ENCODE results near the gene ASPSCR1.

- no peak for TF ChIP-seq POLR2A (IDR thresholded peaks at IDR 0.05)
- TF ChIP-seq CTCF (IDR thresholded peaks at IDR 0.05 in 8 of 11, conservative IDR thresholded peaks at IDR 0.05 in 3 of 11) = no peak
- no peak for TF ChIP-seq POLR2AphosphoS5 (IDR thresholded peaks at IDR 0.05)
Observed at GRCh38 chr17:82025401-82026107, 48.1 kb downstream of the ASPSCR1 start.

Measured in spleen (tissue), 7 donors.